H1 (cell line): Measurements from ENCODE around the gene NLRP3. TPM values are rescaled to one million over a fixed set of nuclear protein-coding genes. Genes with fewer than 3 reads are reported as not detected.

ENCODE experiments used
- CTCF ChIA-PET: fragments of 300-600 bp; sonication (Branson Sonifier 250); formaldehyde crosslinking; loops from one replicate; lab custom pipeline; 2021; ENCODE audit not compliant: partially characterized antibody; lab: Charles Lee
- POLR2A ChIA-PET: fragments of 300-600 bp; sonication (Branson Sonifier 250); formaldehyde crosslinking; loops from one replicate; lab custom pipeline; 2021; ENCODE audit warnings: inconsistent platforms; ENCODE audit not compliant: partially characterized antibody; lab: Charles Lee
- DNase-seq, 2 experiments: peaks; one replicate each; pipeline versions ENCODE4 v3.0.0 to v3.0.0-alpha.2; 2010 to 2022; ENCODE audit warnings: low spot score in 2 of 2, low read depth in 1 of 2, mixed read lengths in 1 of 2
- FAIRE-seq: peaks from 2 replicates; lab custom pipeline; 2011; peaks lifted over from hg19 to GRCh38; lab: Jason Lieb, UNC
- H2AFZ ChIP-seq: 2 replicates; pipeline ENCODE4 v1.8.1; 2012; ENCODE audit warnings: low read length, inconsistent platforms
- H2AK5ac ChIP-seq: 2 replicates; pipeline ENCODE4 v1.6.1; 2013; ENCODE audit warnings: low read depth, low read length
- H2BK120ac ChIP-seq: replicated peaks from 2 replicates; pipeline ENCODE3; 2013; ENCODE audit warnings: low read depth, low read length, inconsistent platforms
- H2BK12ac ChIP-seq: 2 replicates; pipeline ENCODE4 v1.6.1; 2013; ENCODE audit warnings: low read depth, low read length
- H2BK15ac ChIP-seq: 2 replicates; pipeline ENCODE4 v1.6.1; 2013; ENCODE audit warnings: low read length
- H2BK20ac ChIP-seq: 2 replicates; pipeline ENCODE4 v1.6.1; 2013; ENCODE audit warnings: low read length
- H2BK5ac ChIP-seq: 2 replicates; pipeline ENCODE4 v1.6.1; 2013; ENCODE audit warnings: low read depth, low read length
- H3K14ac ChIP-seq: 2 replicates; pipeline ENCODE4 v1.6.1; 2013; ENCODE audit warnings: inconsistent platforms; ENCODE audit not compliant: insufficient read length
- H3K18ac ChIP-seq: 2 replicates; pipeline ENCODE4 v1.6.1; 2013; ENCODE audit warnings: low read length; ENCODE audit errors: extremely low read depth
- H3K23ac ChIP-seq: 2 replicates; pipeline ENCODE4 v1.6.1; 2013; ENCODE audit warnings: inconsistent platforms; ENCODE audit not compliant: insufficient read length
- H3K23me2 ChIP-seq: 2 replicates; pipeline ENCODE4 v1.6.1; 2013; ENCODE audit warnings: low read depth, low read length
- H3K27ac ChIP-seq: 2 replicates; pipeline ENCODE4 v1.6.1; 2011; ENCODE audit warnings: low read depth, low read length, inconsistent platforms
- H3K27me3 ChIP-seq, 4 experiments: replicated peaks in 1 of 4; 1 replicate in 1 of 4; 2 replicates in 3 of 4; pipeline versions ENCODE4 v1.6.1 to v1.8.1; 2011 to 2013; ENCODE audit warnings: low read length in 3 of 4, mild to moderate bottlenecking in 3 of 4, inconsistent platforms in 2 of 4, mixed read lengths in 2 of 4, moderate library complexity in 1 of 4; ENCODE audit not compliant: control insufficient read depth in 3 of 4, insufficient read depth in 3 of 4; ENCODE audit errors: extremely low read depth in 1 of 4
- H3K36me3 ChIP-seq, 4 experiments: 2 replicates each; pipeline versions ENCODE4 v1.6.1 to v1.8.1; 2011 to 2013; ENCODE audit warnings: mild to moderate bottlenecking in 4 of 4, low read length in 3 of 4, moderate library complexity in 2 of 4, control low read depth in 1 of 4, inconsistent platforms in 1 of 4; ENCODE audit not compliant: insufficient read depth in 4 of 4, control insufficient read depth in 2 of 4
- H3K4ac ChIP-seq: replicated peaks from 2 replicates; pipeline ENCODE3; 2013; ENCODE audit warnings: low read length, low read depth, mixed read lengths, inconsistent platforms; ENCODE audit not compliant: insufficient read length
- H3K4me1 ChIP-seq, 4 experiments: replicated peaks in 1 of 4; 1 replicate in 1 of 4; 2 replicates in 3 of 4; pipeline versions ENCODE4 v1.6.1 to v1.8.1; 2011 to 2013; ENCODE audit warnings: low read length in 3 of 4, inconsistent platforms in 2 of 4, mixed read lengths in 1 of 4; ENCODE audit not compliant: insufficient read depth in 4 of 4, control insufficient read depth in 3 of 4
- H3K4me2 ChIP-seq, 2 experiments: 2 replicates each; pipeline versions ENCODE4 v1.6.1 to v1.8.1; 2011 to 2013; ENCODE audit warnings: low read depth in 2 of 2, low read length in 2 of 2, control low read depth in 1 of 2, inconsistent platforms in 1 of 2, mild to moderate bottlenecking in 1 of 2; ENCODE audit not compliant: insufficient read depth in 1 of 2
- H3K4me3 ChIP-seq, 4 experiments: fragments of 200-600, 300-600 bp in 1 of 4; sonication (generic), shearing (Covaris generic), sonication (Bioruptor Twin) in 1 of 4; 2 replicates each; pipeline versions ENCODE4 v1.5.1 to v1.8.1; 2011 to 2016; ENCODE audit warnings: low read length in 4 of 4, low read depth in 3 of 4, control low read depth in 2 of 4, inconsistent platforms in 2 of 4, mild to moderate bottlenecking in 2 of 4, mixed read lengths in 1 of 4, moderate library complexity in 1 of 4; ENCODE audit not compliant: insufficient read depth in 2 of 4; ENCODE audit errors: extremely low read depth in 1 of 4
- H3K56ac ChIP-seq: replicated peaks from 2 replicates; pipeline ENCODE3; 2013; ENCODE audit warnings: low read depth, mild to moderate bottlenecking, mixed read lengths, low read length, inconsistent platforms; ENCODE audit not compliant: insufficient read length
- H3K79me1 ChIP-seq: 2 replicates; pipeline ENCODE4 v1.6.1; 2013; ENCODE audit warnings: low read depth, low read length, control low read depth
- H3K79me2 ChIP-seq, 2 experiments: 2 replicates each; pipeline versions ENCODE4 v1.6.1 to v1.8.1; 2012 to 2013; ENCODE audit warnings: low read length in 2 of 2, mild to moderate bottlenecking in 2 of 2, inconsistent platforms in 1 of 2; ENCODE audit not compliant: insufficient read depth in 2 of 2, control insufficient read depth in 1 of 2
- H3K9ac ChIP-seq, 4 experiments: replicated peaks in 1 of 4; 1 replicate in 1 of 4; 2 replicates in 3 of 4; pipeline versions ENCODE4 v1.6.1 to v1.8.1; 2011 to 2013; ENCODE audit warnings: low read depth in 3 of 4, low read length in 3 of 4, control low read depth in 2 of 4, mild to moderate bottlenecking in 2 of 4, moderate library complexity in 2 of 4, inconsistent platforms in 1 of 4; ENCODE audit errors: extremely low read depth in 1 of 4
- H3K9me3 ChIP-seq, 2 experiments: 2 replicates each; pipeline versions ENCODE4 v1.6.1 to v1.8.1; 2012 to 2013; ENCODE audit warnings: mild to moderate bottlenecking in 2 of 2, moderate library complexity in 2 of 2, control low read depth in 1 of 2, inconsistent platforms in 1 of 2, low read depth in 1 of 2, low read length in 1 of 2, mixed read lengths in 1 of 2; ENCODE audit not compliant: insufficient read depth in 2 of 2
- H4K20me1 ChIP-seq, 2 experiments: replicated peaks in 1 of 2; 2 replicates each; pipeline versions ENCODE3 to v1.8.1; 2011 to 2013; ENCODE audit warnings: inconsistent platforms in 2 of 2, low read length in 2 of 2, mild to moderate bottlenecking in 1 of 2; ENCODE audit not compliant: insufficient read depth in 2 of 2, control insufficient read depth in 1 of 2
- H4K5ac ChIP-seq: 2 replicates; pipeline ENCODE4 v1.6.1; 2013; ENCODE audit warnings: low read length, low read depth, mixed read lengths, inconsistent platforms; ENCODE audit not compliant: insufficient read length
- H4K8ac ChIP-seq: 2 replicates; pipeline ENCODE4 v1.8.0; 2013; ENCODE audit warnings: mild to moderate bottlenecking, moderate library complexity, low read length, inconsistent platforms; ENCODE audit not compliant: insufficient read depth; ENCODE audit errors: extremely low read depth
- H4K91ac ChIP-seq: replicated peaks from 2 replicates; pipeline ENCODE3; 2013; ENCODE audit warnings: low read length, mixed read lengths, inconsistent platforms; ENCODE audit not compliant: insufficient read length
- ASH2L ChIP-seq: fragments of 200-600, 300-600 bp; sonication (generic); IDR thresholded peaks from one replicate; pipeline ENCODE4 v1.7.1; 2017; ENCODE audit warnings: low read length
- BACH1 ChIP-seq: IDR thresholded peaks from 2 replicates; pipeline ENCODE4 v1.6.1; 2012; ENCODE audit warnings: low read length, improper control_type of control experiment
- BRCA1 ChIP-seq: IDR thresholded peaks from 2 replicates; pipeline ENCODE4 v1.6.1; 2012; ENCODE audit warnings: low read depth, low read length, improper control_type of control experiment
- FOSL1 ChIP-seq: IDR thresholded peaks from 2 replicates; pipeline ENCODE4 v1.6.1; 2011; ENCODE audit warnings: mild to moderate bottlenecking, low read depth, low read length, moderate library complexity; ENCODE audit not compliant: insufficient read depth
- JUND ChIP-seq: IDR thresholded peaks from 2 replicates; pipeline ENCODE4 v1.6.1; 2011; ENCODE audit warnings: mild to moderate bottlenecking, improper control_type of control experiment, low read length
- KDM1A ChIP-seq: fragments of 200-600, 300-600 bp; sonication (generic); IDR thresholded peaks from 2 replicates; pipeline ENCODE4 v1.7.1; 2016; ENCODE audit warnings: mild to moderate bottlenecking, low read length, borderline replicate concordance
- SP2 ChIP-seq: IDR thresholded peaks from 2 replicates; pipeline ENCODE4 v1.6.1; 2012; ENCODE audit warnings: mild to moderate bottlenecking, low read length, inconsistent platforms
- ZNF274 ChIP-seq: IDR thresholded peaks from 2 replicates; pipeline ENCODE4 v1.7.0; 2012; ENCODE audit warnings: low read length, borderline replicate concordance; ENCODE audit errors: extremely low read depth
- WGBS, 2 experiments: shearing (Covaris generic) in 1 of 2; methylation state at CpG; one replicate each; pipeline versions ENCODE4 v1.1.6 to v1.1.7; 2013 to 2015; ENCODE audit warnings: low lambda C conversion rate in 2 of 2, mixed read lengths in 2 of 2, inconsistent platforms in 1 of 2, low coverage in 1 of 2, missing lambda C conversion rate in 1 of 2; ENCODE audit not compliant: insufficient replicate concordance in 2 of 2, insufficient coverage in 1 of 2, insufficient read length in 1 of 2; ENCODE audit errors: extremely low coverage in 1 of 2, missing lambda C conversion rate in 1 of 2; 5-methylcytosine and 5-hydroxymethylcytosine counted together
- polyA plus RNA-seq, 7 experiments: library from polyadenylated mRNA; depleted of rRNA in 3 of 7; stranded (reverse) in 5 of 7; unstranded in 2 of 7; fragments of >200 nt in 5 of 7; fragments of 200-250 nt in 2 of 7; gene quantifications; 1 replicate in 5 of 7; 2 replicates in 1 of 7; 4 replicates in 1 of 7; pipeline versions ENCODE4 v1.2.1 to v1.2.3, GENCODE V29; 2011 to 2013; ENCODE audit warnings: missing spikeins in 2 of 7, mixed read lengths in 2 of 7
- total RNA-seq: library from RNA; stranded (reverse); fragmentation: NEBNext Ultra II Directional; extraction: Animal tissue kit (Norgen Biotek cat#: 25700); gene quantifications from 2 replicates; pipeline ENCODE4 v1.2.1, GENCODE V29; 2021
- TF ChIP-seq, protein P1 (sequence below), 3 experiments: IDR thresholded peaks; 1 replicate in 2 of 3; 2 replicates in 1 of 3; pipeline versions ENCODE4 v1.5.1 to v1.6.1; 2011; ENCODE audit warnings: low read length in 3 of 3, mild to moderate bottlenecking in 3 of 3, inconsistent platforms in 2 of 3, low read depth in 1 of 3, moderate library complexity in 1 of 3; ENCODE audit not compliant: insufficient read depth in 1 of 3; ENCODE audit errors: control extremely low read depth in 1 of 3
- TF ChIP-seq, protein P2 (sequence below): IDR thresholded peaks from 2 replicates; pipeline ENCODE4 v1.6.1; 2012; ENCODE audit warnings: low read length, inconsistent platforms

NLRP3 gene
- total and polyA plus RNA-seq, 2 of the 8 experiments (the other 6 are each of a cell fraction or from before 2014, with no cell fraction given), result 0.05 to 0.19 TPM

DNA sequence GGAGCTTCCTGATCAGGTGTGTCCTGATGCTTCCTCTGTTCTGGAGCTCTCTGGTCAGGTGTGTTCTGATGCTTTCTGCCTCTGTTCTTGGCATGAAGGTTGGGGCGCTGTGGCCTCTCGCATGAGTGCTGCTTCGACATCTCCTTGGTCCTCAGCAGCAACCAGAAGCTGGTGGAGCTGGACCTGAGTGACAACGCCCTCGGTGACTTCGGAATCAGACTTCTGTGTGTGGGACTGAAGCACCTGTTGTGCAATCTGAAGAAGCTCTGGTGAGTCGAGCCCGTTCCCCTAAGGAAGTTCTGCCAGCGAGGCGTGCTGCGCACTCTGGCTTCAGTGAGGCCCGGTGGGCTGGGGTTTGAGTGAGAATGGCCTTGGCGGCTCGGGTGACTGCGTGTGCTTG lies 18.0 kb downstream of the NLRP3 start:
- Histone ChIP-seq H2AK5ac (no peak overlapping the region), H3K4ac (no peak overlapping the region), H2BK15ac (no peak overlapping the region), H2BK120ac (no peak overlapping the region), H3K18ac (no peak overlapping the region), H4K20me1 (no peaks in the 10 kb centered on the region), H3K36me3 (no peaks in the 10 kb centered on the region), H3K4me3 (no peak overlapping the region), H3K9ac (no peak overlapping the region), H3K9me3 (no peaks in the 10 kb centered on the region), H3K14ac (no peak overlapping the region), H4K8ac (0 out of 2 replicates have a peak overlapping the region, but pooled peaks have one; percentile 21), H2BK12ac (no peak overlapping the region), H3K23me2 (peaks cover 2% of the 10 kb centered on the region; the same call in 1 of the 2 replicates), H3K27me3 (no peaks in the 10 kb centered on the region; a peak in 1 of 7 replicates), H4K91ac (no peak overlapping the region), H2BK20ac (no peak overlapping the region), H3K27ac (no peak overlapping the region), H2AFZ (no peak overlapping the region), H3K23ac (no peak overlapping the region), H4K5ac (no peak overlapping the region), H3K56ac (no peak overlapping the region), H3K79me1 (no peaks in the 10 kb centered on the region), H3K4me2 (no peak overlapping the region), H2BK5ac (no peak overlapping the region), H3K79me2 (no peaks in the 10 kb centered on the region), H3K4me1 (no peaks in the 10 kb centered on the region)
- ChIA-PET CTCF (interaction anchor here (0.6 to 1.6 kb wide), 8 partner anchors 8 to 204 kb away, joined by 3 to 5 read pairs (median 4); no protein-coding TSS in a partner anchor), POLR2A (interaction anchor here (1.1 kb wide), 1 partner anchor 14 kb away, joined by 5 read pairs; no protein-coding TSS in a partner anchor)
- WGBS, 2 experiments, result 94% methylated on average over 15 of the region's 15 CpGs; no CpG with 5 or more reads in 1 of the 2 experiments
- no peak for DNase-seq
- no peak for FAIRE-seq
- TF ChIP-seq, protein P1, sequence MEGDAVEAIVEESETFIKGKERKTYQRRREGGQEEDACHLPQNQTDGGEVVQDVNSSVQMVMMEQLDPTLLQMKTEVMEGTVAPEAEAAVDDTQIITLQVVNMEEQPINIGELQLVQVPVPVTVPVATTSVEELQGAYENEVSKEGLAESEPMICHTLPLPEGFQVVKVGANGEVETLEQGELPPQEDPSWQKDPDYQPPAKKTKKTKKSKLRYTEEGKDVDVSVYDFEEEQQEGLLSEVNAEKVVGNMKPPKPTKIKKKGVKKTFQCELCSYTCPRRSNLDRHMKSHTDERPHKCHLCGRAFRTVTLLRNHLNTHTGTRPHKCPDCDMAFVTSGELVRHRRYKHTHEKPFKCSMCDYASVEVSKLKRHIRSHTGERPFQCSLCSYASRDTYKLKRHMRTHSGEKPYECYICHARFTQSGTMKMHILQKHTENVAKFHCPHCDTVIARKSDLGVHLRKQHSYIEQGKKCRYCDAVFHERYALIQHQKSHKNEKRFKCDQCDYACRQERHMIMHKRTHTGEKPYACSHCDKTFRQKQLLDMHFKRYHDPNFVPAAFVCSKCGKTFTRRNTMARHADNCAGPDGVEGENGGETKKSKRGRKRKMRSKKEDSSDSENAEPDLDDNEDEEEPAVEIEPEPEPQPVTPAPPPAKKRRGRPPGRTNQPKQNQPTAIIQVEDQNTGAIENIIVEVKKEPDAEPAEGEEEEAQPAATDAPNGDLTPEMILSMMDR (IDR thresholded peaks at IDR 0.05; ENCODE audit: control extremely low read depth in 1 of 3, insufficient read depth in 1 of 3, low read depth in 1 of 3, low read length in 3 of 3), result no peak
- TF ChIP-seq FOSL1 (no peak), JUND (no peak), BRCA1 (no peak), ZNF274 (no peak), KDM1A (no peak), BACH1 (no peak), ASH2L (no peak), SP2 (no peak)
- TF ChIP-seq, protein P2, sequence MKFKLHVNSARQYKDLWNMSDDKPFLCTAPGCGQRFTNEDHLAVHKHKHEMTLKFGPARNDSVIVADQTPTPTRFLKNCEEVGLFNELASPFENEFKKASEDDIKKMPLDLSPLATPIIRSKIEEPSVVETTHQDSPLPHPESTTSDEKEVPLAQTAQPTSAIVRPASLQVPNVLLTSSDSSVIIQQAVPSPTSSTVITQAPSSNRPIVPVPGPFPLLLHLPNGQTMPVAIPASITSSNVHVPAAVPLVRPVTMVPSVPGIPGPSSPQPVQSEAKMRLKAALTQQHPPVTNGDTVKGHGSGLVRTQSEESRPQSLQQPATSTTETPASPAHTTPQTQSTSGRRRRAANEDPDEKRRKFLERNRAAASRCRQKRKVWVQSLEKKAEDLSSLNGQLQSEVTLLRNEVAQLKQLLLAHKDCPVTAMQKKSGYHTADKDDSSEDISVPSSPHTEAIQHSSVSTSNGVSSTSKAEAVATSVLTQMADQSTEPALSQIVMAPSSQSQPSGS, result no peak
